ENCODE results near the gene SCLY.

GRCh38 chr2:238093181-238094140 lies 32.7 kb downstream of the SCLY start:
- TF ChIP-seq SIN3A (conservative IDR thresholded peaks at IDR 0.05 in 1 of 2, IDR thresholded peaks at IDR 0.05 in 1 of 2; ENCODE audit: low read depth in 1 of 2, low read length in 2 of 2) (no peak), CTCF (IDR thresholded peaks at IDR 0.05; ENCODE audit: control extremely low read depth in 1 of 3, insufficient read depth in 1 of 3, low read depth in 1 of 3, low read length in 3 of 3) (no peak), ATF3 (IDR thresholded peaks at IDR 0.05; ENCODE audit: insufficient read depth, low read depth, low read length) (no peak)
